Transverse colon (tissue), 4 donors: ENCODE results near the gene SLC35F1. TPM values are rescaled to one million over a fixed set of nuclear protein-coding genes. Genes with fewer than 3 reads are reported as not detected.

Experiments
- DNase-seq: peaks from one replicate; pipeline ENCODE4 v3.0.0-alpha.2; 2019
- H3K27ac ChIP-seq, 4 donors: fragments of 200-600 bp; sonication (generic); 2 replicates each; pipeline ENCODE4 v1.5.1; 2016 to 2018; ENCODE audit warnings: inconsistent platforms in 4 of 4
- H3K27me3 ChIP-seq: fragments of 200-600 bp; sonication (generic); 2 replicates; pipeline ENCODE4 v1.5.1; 2017; ENCODE audit warnings: inconsistent platforms
- H3K36me3 ChIP-seq, 4 donors: fragments of 200-600 bp; sonication (generic); 2 replicates each; pipeline ENCODE4 v1.5.1; 2017 to 2019; ENCODE audit warnings: inconsistent platforms in 4 of 4
- H3K4me1 ChIP-seq, 4 donors: fragments of 200-600 bp; sonication (generic); 2 replicates each; pipeline ENCODE4 v1.5.1; 2017 to 2020; ENCODE audit warnings: inconsistent platforms in 4 of 4
- H3K4me3 ChIP-seq, 4 donors: fragments of 200-600 bp; sonication (generic); 1 replicate in 1 of 4; 2 replicates in 3 of 4; pipeline versions ENCODE4 v1.5.1 to v1.6.1; 2017 to 2019; ENCODE audit warnings: inconsistent platforms in 4 of 4
- H3K9me3 ChIP-seq, 2 donors: fragments of 200-600 bp; sonication (generic); 2 replicates each; pipeline ENCODE4 v1.5.1; 2017 to 2019; ENCODE audit warnings: inconsistent platforms in 2 of 2
- CTCF ChIP-seq, 5 experiments: fragments of 200-600 bp in 3 of 5; fragments of 450-650 bp in 2 of 5; sonication (generic) in 3 of 5; IDR thresholded peaks; 1 replicate in 2 of 5; 2 replicates in 3 of 5; pipeline ENCODE4 v1.5.1; 2016 to 2017; ENCODE audit warnings: antibody characterized with exemption in 5 of 5, inconsistent platforms in 3 of 5, mild to moderate bottlenecking in 2 of 5, moderate library complexity in 1 of 5
- EP300 ChIP-seq: sonication (generic); formaldehyde crosslinking; IDR thresholded peaks from one replicate; pipeline ENCODE4 v1.6.1; 2017; ENCODE audit warnings: antibody characterized with exemption, low read depth
- POLR2A ChIP-seq: fragments of 450-650 bp; IDR thresholded peaks from one replicate; pipeline ENCODE4 v1.6.1; 2016; ENCODE audit warnings: antibody characterized with exemption, mild to moderate bottlenecking, moderate library complexity
- POLR2AphosphoS5 ChIP-seq, 3 donors: sonication (generic); formaldehyde crosslinking; IDR thresholded peaks; one replicate each; pipeline ENCODE4 v1.6.1; 2016; ENCODE audit warnings: antibody characterized with exemption in 3 of 3
- WGBS, 2 donors: methylation state at CpG; one replicate each; pipeline ENCODE4 v1.1.5; 2018; ENCODE audit warnings: low coverage in 1 of 2; 5-methylcytosine and 5-hydroxymethylcytosine counted together
- in situ Hi-C, 4 donors: fragments of 200-750 bp; cut with MboI; loops; one replicate each; pipeline versions ENCODE4 v1.15.0 to v1.15.1; 2017; ENCODE audit warnings: low sequenced_read_pairs in 3 of 4, low pct_ligation_motif_present in 1 of 4, low pct_unique_long_range_greater_than_20kb in 1 of 4
- intact Hi-C: fragments of 100-400 bp; cut with DNase I; formaldehyde crosslinking; loops from one replicate; pipeline ENCODE4 v1.15.1; 2023; ENCODE audit warnings: low total_unique reads
- total RNA-seq, 4 donors: library from RNA; depleted of rRNA; stranded (reverse); fragments of >200 nt; gene quantifications; one replicate each; pipeline ENCODE4 v1.1.0, GENCODE V29; 2016

The SLC35F1 gene
- total RNA-seq, 4 donors from 2014 or later, result 0.37 to 1.1 (median 0.71) TPM

GRCh38 chr6:118296129-118296901, 389.3 kb downstream of the SLC35F1 start:
- DNase-seq, result no peak
- Histone ChIP-seq H3K4me3 (no peak overlapping the region), H3K27me3 (no peaks in the 10 kb centered on the region), H3K9me3 (no peaks in the 10 kb centered on the region), H3K4me1 (peaks cover 0 to 3% (median 3%) of the 10 kb centered on the region in 4 donors), H3K36me3 (no peaks in the 10 kb centered on the region), H3K27ac (peak overlapping the region in 3 of 4 donors; percentile 40 to 70 (median 63))
- no peak for TF ChIP-seq EP300
- no peak for TF ChIP-seq POLR2AphosphoS5 (IDR thresholded peaks at IDR 0.05)
- TF ChIP-seq CTCF (IDR thresholded peaks at IDR 0.05), result no peak
- TF ChIP-seq POLR2A, result no peak
- WGBS, 2 donors, result 77 to 83% methylated on average over 4 to 5 of the region's 5 CpGs
- intact Hi-C loops, result no loop called here
- in situ Hi-C loops, result loop anchor here in 3 of 4 donors (25.0 kb wide), 3 partner anchors 216 to 491 kb away; no protein-coding TSS in a partner anchor

GRCh38 chr6:118297821-118298220, 390.8 kb downstream of the SLC35F1 start:
- H3K9me3 ChIP-seq, result no peaks in the 10 kb centered on the region
- in situ Hi-C loops (loop anchor here in 3 of 4 donors (25.0 kb wide), 3 partner anchors 214 to 489 kb away; no protein-coding TSS in a partner anchor), intact Hi-C loops (no loop called here)
- no peaks in the 10 kb centered on the region for H3K27me3 ChIP-seq
- 63 to 76% methylated on average over 2 of the region's 2 CpGs for WGBS, 2 donors
- H3K4me3 ChIP-seq, result no peak overlapping the region
- H3K4me1 ChIP-seq, result peaks cover 0 to 3% (median 0%) of the 10 kb centered on the region in 4 donors
- no peaks in the 10 kb centered on the region for H3K36me3 ChIP-seq
- DNase-seq, result no peak
- H3K27ac ChIP-seq, result peak overlapping the region in 3 of 4 donors; percentile 29 to 57 (median 56)
- TF ChIP-seq POLR2AphosphoS5 (IDR thresholded peaks at IDR 0.05), result no peak
- no peak for TF ChIP-seq POLR2A
- no peak for TF ChIP-seq CTCF (IDR thresholded peaks at IDR 0.05)
- TF ChIP-seq EP300, result no peak

- Histone ChIP-seq H3K36me3 (no peaks in the 10 kb centered on the region), H3K4me1 (peaks cover 0 to 3% (median 0%) of the 10 kb centered on the region in 4 donors), H3K27ac (peak overlapping the region in 3 of 4 donors; percentile 29 to 57 (median 56)), H3K9me3 (no peaks in the 10 kb centered on the region), H3K27me3 (no peaks in the 10 kb centered on the region), H3K4me3 (no peak overlapping the region)
- WGBS, 2 donors, result 34 to 56% methylated on average over 3 to 8 of the region's 8 CpGs
- in situ Hi-C loops (loop anchor here in 3 of 4 donors (25.0 kb wide), 3 partner anchors 214 to 489 kb away; no protein-coding TSS in a partner anchor), intact Hi-C loops (no loop called here)
- no peak for DNase-seq
- TF ChIP-seq POLR2A, result no peak
- no peak for TF ChIP-seq CTCF (IDR thresholded peaks at IDR 0.05)
- no peak for TF ChIP-seq POLR2AphosphoS5 (IDR thresholded peaks at IDR 0.05)
- TF ChIP-seq EP300, result no peak
Observed at GRCh38 chr6:118298476-118299427, 391.7 kb downstream of the SLC35F1 start.

- WGBS, 2 donors, result 40 to 58% methylated on average over 4 of the region's 4 CpGs
- H3K4me3 ChIP-seq, result no peak overlapping the region
- in situ Hi-C loops, result loop anchor here in 3 of 4 donors (25.0 kb wide), 3 partner anchors 213 to 488 kb away; no protein-coding TSS in a partner anchor
- no peaks in the 10 kb centered on the region for H3K9me3 ChIP-seq
- TF ChIP-seq CTCF (IDR thresholded peaks at IDR 0.05) (no peak), POLR2A (no peak), EP300 (no peak)
- no peak overlapping the region for H3K27ac ChIP-seq
- DNase-seq, result no peak
- intact Hi-C loops, result no loop called here
- peaks cover 0 to 3% (median 0%) of the 10 kb centered on the region in 4 donors for H3K4me1 ChIP-seq
- no peaks in the 10 kb centered on the region for H3K27me3 ChIP-seq
- no peaks in the 10 kb centered on the region for H3K36me3 ChIP-seq
Observed at GRCh38 chr6:118299457-118299856, 392.4 kb downstream of the SLC35F1 start.
